Testis (tissue), 3 donors: ENCODE measurements around the gene SLC12A3. TPM values are rescaled to one million over a fixed set of nuclear protein-coding genes. Genes with fewer than 3 reads are reported as not detected.

Experiments
- DNase-seq: peaks from one replicate; pipeline ENCODE4 v3.0.0-alpha.2; 2019
- H3K27ac ChIP-seq, 2 donors: fragments of 200-600 bp; sonication (generic); one replicate each; pipeline ENCODE4 v1.5.1; 2019
- H3K27me3 ChIP-seq: fragments of 200-600 bp; sonication (generic); one replicate; pipeline ENCODE4 v1.5.1; 2019
- H3K36me3 ChIP-seq: fragments of 200-600 bp; sonication (generic); one replicate; pipeline ENCODE4 v1.5.1; 2017; ENCODE audit warnings: low read depth; ENCODE audit errors: missing control alignments
- H3K4me1 ChIP-seq: fragments of 200-600 bp; sonication (generic); one replicate; pipeline ENCODE4 v1.5.1; 2019
- H3K4me3 ChIP-seq, 2 donors: fragments of 200-600 bp; sonication (generic); one replicate each; pipeline ENCODE4 v1.5.1; 2017 to 2019
- H3K9me3 ChIP-seq: fragments of 200-600 bp; sonication (generic); one replicate; pipeline ENCODE4 v1.5.1; 2017
- CTCF ChIP-seq, 3 experiments: fragments of 450-650 bp in 2 of 3; fragments of 200-600 bp in 1 of 3; sonication (generic) in 1 of 3; IDR thresholded peaks; one replicate each; pipeline ENCODE4 v1.5.1; 2016 to 2019; ENCODE audit warnings: antibody characterized with exemption in 3 of 3, mild to moderate bottlenecking in 2 of 3, moderate library complexity in 1 of 3
- POLR2A ChIP-seq: fragments of 450-650 bp; IDR thresholded peaks from one replicate; pipeline ENCODE4 v1.6.1; 2017; ENCODE audit warnings: antibody characterized with exemption, mild to moderate bottlenecking, moderate library complexity
- WGBS, 2 donors: methylation state at CpG; one replicate each; pipeline ENCODE4 v1.1.5; 2018; 5-methylcytosine and 5-hydroxymethylcytosine counted together
- intact Hi-C: fragments of 100-400 bp; cut with DNase I; formaldehyde crosslinking; loops from one replicate; pipeline ENCODE4 v1.15.1; 2023; ENCODE audit warnings: low total_unique reads
- polyA plus RNA-seq: library from polyadenylated mRNA; stranded (reverse); fragments of 350-450 nt; fragmentation: Illumina TruSeq; extraction: RNeasy Lipid Tissue Mini Kit (QIAGEN cat#74804); gene quantifications from one replicate; pipeline ENCODE4 v1.2.3, GENCODE V29; 2014; ENCODE audit warnings: low read depth, low replicate concordance; ENCODE audit not compliant: insufficient read depth
- total RNA-seq, 2 donors: library from RNA; depleted of rRNA; stranded (reverse); fragments of >200 nt; gene quantifications; one replicate each; pipeline ENCODE4 v1.2.3, GENCODE V29; 2016

Gene SLC12A3
- total and polyA plus RNA-seq, 3 donors from 2014 or later, result 0.16 to 1.1 (median 0.16) TPM

- Histone ChIP-seq H3K36me3 (no peaks in the 10 kb centered on the region), H3K9me3 (no peaks in the 10 kb centered on the region), H3K4me1 (peaks cover 14% of the 10 kb centered on the region), H3K27me3 (no peaks in the 10 kb centered on the region), H3K27ac (peak overlapping the region in 1 of 2 donors; percentile 98), H3K4me3 (no peak overlapping the region)
- intact Hi-C loops, result no loop called here
- DNase-seq, result no peak
- TF ChIP-seq CTCF (IDR thresholded peaks at IDR 0.05), result no peak
- TF ChIP-seq POLR2A, result no peak
- WGBS, 2 donors, result 63 to 77% methylated on average over 15 of the region's 15 CpGs
These were observed 65.7 kb downstream of the SLC12A3 start for GRCh38 chr16:56930486-56931270.

DNA sequence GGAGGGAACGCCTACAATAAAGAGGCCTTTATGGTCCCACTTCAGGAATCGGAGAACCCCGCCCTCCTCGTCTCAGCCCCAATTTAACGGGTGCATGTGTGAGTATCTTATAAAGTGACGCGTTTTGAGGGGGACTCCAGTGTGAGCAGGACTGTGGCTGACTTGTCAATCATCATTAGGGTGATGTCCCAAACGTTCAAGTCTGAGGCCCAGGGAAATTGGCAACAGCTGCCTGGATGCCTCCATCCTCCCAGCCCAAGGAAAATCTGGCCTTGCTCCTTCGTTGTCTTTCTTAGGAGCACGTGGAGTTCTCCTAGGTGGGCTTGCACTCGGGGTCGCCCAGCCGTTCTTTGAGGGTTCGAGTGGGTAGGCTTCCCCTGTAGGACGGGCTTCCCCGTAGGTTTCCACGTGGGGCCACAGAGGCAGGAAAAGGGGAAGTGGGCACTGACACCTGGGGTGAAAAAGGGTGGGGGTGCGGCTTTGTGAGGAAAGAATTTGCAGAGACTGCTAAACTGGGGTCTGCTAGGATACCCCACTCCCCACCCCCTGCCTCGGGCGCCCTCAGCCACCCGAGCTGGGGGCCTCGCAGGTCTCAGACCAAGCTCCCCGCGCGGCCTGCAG lies 66.4 kb downstream of the SLC12A3 start:
- H3K27ac ChIP-seq, result peak overlapping the region; percentile 92 to 98
- no peaks in the 10 kb centered on the region for H3K9me3 ChIP-seq
- TF ChIP-seq CTCF (IDR thresholded peaks at IDR 0.05) (no peak), POLR2A (no peak)
- peak overlapping the region; percentile 88 to 97 for H3K4me3 ChIP-seq
- intact Hi-C loops, result no loop called here
- H3K4me1 ChIP-seq, result peaks cover 14% of the 10 kb centered on the region
- H3K36me3 ChIP-seq, result no peaks in the 10 kb centered on the region
- no peaks in the 10 kb centered on the region for H3K27me3 ChIP-seq
- 18 to 21% methylated on average over 18 to 22 of the region's 25 CpGs for WGBS, 2 donors
- DNase-seq, result no peak

DNA sequence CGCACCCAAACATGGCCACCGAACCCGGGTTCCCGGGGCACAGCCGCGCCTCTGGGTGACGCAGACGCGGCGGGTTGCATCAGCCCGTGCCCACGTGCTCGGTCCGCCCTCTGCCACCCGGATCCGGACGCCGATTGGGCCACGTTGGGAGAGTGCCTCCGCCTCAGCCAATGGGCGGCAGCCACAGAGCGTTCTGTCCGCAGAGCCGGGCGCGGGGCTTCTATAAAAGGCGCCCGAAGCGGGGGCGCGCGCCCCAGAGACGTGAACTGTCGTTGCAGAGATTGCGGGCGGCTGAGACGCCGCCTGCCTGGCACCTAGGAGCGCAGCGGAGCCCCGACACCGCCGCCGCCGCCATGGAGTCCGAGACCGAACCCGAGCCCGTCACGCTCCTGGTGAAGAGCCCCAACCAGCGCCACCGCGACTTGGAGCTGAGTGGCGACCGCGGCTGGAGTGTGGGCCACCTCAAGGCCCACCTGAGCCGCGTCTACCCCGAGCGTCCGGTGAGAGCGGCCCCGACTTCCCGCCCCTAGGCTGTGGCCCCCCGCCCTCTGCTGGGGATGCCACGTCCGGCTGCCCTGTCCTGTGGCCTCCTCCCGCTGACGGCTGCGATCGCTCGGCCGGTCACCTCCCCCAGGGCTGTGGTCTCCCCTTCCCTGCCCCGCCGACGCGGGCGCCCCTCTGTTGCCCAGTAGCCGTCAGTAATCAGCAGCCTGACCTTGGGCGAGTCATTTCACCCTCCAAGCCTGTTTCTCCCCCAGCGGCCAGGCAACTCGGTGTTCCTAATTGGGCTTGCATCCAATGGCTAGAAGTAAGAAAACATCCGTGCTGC lies 67.1 kb downstream of the SLC12A3 start, which contains the start of gene HERPUD1:
HERPUD1 (plus strand) TSS at position 251 of the 829 bp plus-strand sequence; CDS start at position 354, 103 bp downstream.
- Histone ChIP-seq H3K27ac (peak within 1 kb of the TSS; percentile 92 to 98), H3K4me1 (peaks cover 14% of the 10 kb centered on the region), H3K9me3 (no peaks in the 10 kb centered on the region), H3K27me3 (no peaks in the 10 kb centered on the region), H3K4me3 (peak within 1 kb of the TSS; percentile 88 to 97), H3K36me3 (no peaks in the 10 kb centered on the region)
- 0% methylated on average over 13 to 37 of the region's 83 CpGs for WGBS, 2 donors
- intact Hi-C loops, result no loop called here
- TF ChIP-seq POLR2A, result peak; percentile 65
- peak in 2 of 3 experiments; percentile 5 to 6 for TF ChIP-seq CTCF (IDR thresholded peaks at IDR 0.05)
- DNase-seq, result peak; percentile 99

DNA sequence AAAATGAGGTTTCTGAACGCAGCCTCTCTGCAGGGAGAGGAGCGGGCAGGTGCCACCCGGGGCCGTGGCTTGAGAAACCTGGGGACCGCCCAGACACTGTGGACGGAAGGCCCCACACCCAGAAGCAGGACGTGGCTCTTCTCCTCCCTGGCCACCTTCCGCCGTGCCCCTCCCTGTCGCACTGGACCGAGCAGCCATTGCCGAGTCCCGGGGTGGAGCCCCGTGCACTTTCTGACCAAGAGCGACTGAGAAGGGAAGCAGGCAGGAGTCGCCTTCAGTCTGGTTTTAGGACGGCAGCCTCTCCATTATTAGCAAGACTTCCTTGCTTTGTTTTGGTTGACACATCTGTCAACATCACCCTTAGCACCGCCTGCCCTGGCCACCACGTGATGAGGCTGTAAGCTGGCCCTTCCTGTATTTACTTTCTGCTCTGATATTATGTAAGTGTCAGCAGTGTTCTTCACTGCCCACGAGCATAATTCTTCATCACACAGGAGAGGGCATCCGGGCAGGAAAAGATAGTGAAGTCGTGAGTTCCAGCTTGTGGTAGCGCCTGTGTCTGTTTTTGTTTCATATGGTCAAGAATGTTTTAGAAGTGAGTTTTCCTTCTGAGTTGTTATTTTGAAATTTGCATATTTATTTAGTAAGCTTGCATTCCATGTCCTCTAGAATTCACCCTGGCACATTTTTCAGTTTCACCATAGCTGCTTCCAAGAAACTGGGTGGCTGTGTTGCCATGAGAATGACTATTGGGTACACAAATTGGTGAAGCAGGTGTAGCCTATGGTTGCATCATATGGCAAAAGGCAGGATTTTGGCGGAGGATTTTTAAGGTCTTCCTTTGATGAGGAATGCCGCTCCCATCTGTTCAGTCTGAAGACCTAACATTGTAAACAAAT lies 68.0 kb downstream of the SLC12A3 start:
- no peaks in the 10 kb centered on the region for H3K36me3 ChIP-seq
- no peaks in the 10 kb centered on the region for H3K27me3 ChIP-seq
- H3K27ac ChIP-seq, result peak overlapping the region; percentile 92 to 98
- WGBS, 2 donors, result 1 to 5% methylated on average over 15 to 25 of the region's 25 CpGs
- H3K4me1 ChIP-seq, result peaks cover 14% of the 10 kb centered on the region
- peak; percentile 88 for DNase-seq
- intact Hi-C loops, result no loop called here
- no peaks in the 10 kb centered on the region for H3K9me3 ChIP-seq
- TF ChIP-seq POLR2A, result no peak
- no peak for TF ChIP-seq CTCF (IDR thresholded peaks at IDR 0.05)
- peak overlapping the region; percentile 88 to 97 for H3K4me3 ChIP-seq
